GM19395 (cell line): ENCODE results near the gene TP53I11.

Source experiments
- ATAC-seq: cut with Tn5 transposase; IDR thresholded peaks from one replicate; pipeline ENCODE4 v1.9.1; 2021; ENCODE audit warnings: mild to moderate bottlenecking, moderate library complexity; ENCODE audit not compliant: unreplicated experiment

Gene TP53I11

GRCh38 chr11:44889266-44889665 lies 61.4 kb downstream of the TP53I11 start:
- no peak for ATAC-seq

- no peak for ATAC-seq
These were observed 63.0 kb downstream of the TP53I11 start for GRCh38 chr11:44887636-44888035.

- no peak for ATAC-seq
These were observed 63.9 kb downstream of the TP53I11 start for GRCh38 chr11:44886790-44887140.

GRCh38 chr11:44885919-44886789 lies 64.5 kb downstream of the TP53I11 start:
- no peak for ATAC-seq

GRCh38 chr11:44885065-44885810 lies 65.4 kb downstream of the TP53I11 start:
- no peak for ATAC-seq

GRCh38 chr11:44884056-44884455 lies 66.6 kb downstream of the TP53I11 start:
- ATAC-seq = no peak

- no peak for ATAC-seq
These were observed 67.4 kb downstream of the TP53I11 start for GRCh38 chr11:44883277-44883676.
